GM21528 (cell line): Measurements from ENCODE around the gene KCNMB2.
"Not testable (repeated sequence)": the region's sequence is repeated elsewhere in the genome, so short reads cannot be mapped to it uniquely, and the experiment has no call there.

Experiments
- ATAC-seq: cut with Tn5 transposase; IDR thresholded peaks from one replicate; pipeline ENCODE4 v1.9.1; 2021; ENCODE audit warnings: mild to moderate bottlenecking, moderate library complexity; ENCODE audit not compliant: unreplicated experiment, low FRiP score

The KCNMB2 gene

GRCh38 chr3:178845420-178846118 is 309.3 kb downstream of the KCNMB2 start:
- no peak for ATAC-seq

GRCh38 chr3:178847190-178847589 is 311.0 kb downstream of the KCNMB2 start:
- no peak for ATAC-seq

- ATAC-seq, result no peak
Observed at GRCh38 chr3:178849199-178849910, 313.1 kb downstream of the KCNMB2 start.

DNA sequence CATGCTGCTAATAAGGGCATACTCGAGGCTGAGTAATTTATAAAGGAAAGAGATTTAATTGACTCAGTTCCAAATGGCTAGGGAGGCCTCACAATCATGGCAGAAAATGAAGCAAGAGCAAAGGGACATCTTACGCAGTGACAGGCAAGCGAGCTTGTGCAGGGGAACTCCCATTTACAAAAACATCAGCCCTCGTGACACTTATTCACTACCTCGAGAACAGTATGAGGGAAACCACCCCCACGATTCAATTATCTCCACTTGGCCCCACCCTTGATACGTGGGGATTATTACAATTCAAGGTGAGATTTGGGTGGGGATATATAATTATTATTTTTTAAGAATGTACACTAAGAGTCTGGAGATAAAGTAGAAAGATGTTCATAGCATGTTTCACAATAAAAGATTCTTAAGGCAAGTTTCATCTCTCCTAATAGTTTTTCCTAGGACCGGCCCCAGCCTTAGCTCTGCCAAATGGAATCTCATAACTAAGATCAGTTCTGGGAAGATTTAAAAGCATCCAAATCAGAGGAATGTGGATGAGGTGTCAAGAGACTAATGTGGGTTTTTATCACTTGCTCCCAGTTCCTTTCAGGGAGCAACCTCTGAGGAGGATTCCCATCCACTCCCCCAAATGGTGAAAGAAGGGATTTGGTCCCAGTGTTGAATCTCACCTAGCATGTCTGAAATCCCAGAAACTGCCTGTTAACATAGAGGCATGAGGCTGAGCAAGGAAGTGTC is 314.4 kb downstream of the KCNMB2 start:
- ATAC-seq, result no peak

DNA sequence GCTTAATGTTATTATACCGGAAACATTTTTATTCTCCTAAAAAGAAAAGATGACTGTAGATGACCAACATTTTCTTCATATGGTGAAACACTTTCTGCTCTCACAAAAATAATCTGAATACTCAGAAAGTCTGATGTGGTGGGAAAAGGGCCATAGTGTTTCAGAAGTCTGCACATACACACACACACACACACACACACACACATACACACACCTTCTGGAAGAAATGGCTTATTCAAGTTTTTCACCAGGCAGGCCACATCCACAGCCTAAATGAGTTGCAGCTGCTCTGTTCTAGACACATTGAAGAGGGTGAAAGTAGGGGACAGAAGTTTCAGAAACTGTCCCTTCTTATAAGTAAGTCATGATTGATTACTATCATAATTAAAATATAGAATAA is 315.3 kb downstream of the KCNMB2 start:
- ATAC-seq, result no peak

- ATAC-seq, result no peak
Observed at GRCh38 chr3:178856804-178857203, 320.6 kb downstream of the KCNMB2 start.

GRCh38 chr3:178859386-178859785 is 323.1 kb downstream of the KCNMB2 start:
- no peak for ATAC-seq

DNA sequence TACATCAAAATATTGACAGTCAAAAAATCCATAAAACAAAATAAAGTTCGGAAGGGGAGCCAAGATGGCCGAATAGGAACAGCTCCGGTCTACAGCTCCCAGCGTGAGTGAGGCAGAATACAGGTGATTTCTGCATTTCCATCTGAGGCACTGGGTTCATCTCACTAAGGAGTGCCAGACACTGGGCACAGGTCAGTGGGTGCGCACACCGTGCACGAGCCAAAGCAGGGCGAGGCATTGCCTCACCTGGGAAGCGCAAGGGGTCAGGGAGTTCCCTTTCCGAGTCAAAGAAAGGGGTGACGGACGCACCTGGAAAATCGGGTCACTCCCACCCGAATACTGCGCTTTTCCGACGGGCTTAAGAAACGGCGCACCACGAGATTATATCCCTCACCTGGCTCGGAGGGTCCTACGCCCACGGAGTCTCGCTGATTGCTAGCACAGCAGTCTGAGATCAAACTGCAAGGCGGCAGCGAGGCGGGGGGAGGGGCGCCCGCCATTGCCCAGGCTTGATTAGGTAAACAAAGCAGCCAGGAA is 323.7 kb downstream of the KCNMB2 start:
- ATAC-seq, result not testable (repeated sequence)

- ATAC-seq, result no peak
Observed at GRCh38 chr3:178868681-178869080, 332.4 kb downstream of the KCNMB2 start.

DNA sequence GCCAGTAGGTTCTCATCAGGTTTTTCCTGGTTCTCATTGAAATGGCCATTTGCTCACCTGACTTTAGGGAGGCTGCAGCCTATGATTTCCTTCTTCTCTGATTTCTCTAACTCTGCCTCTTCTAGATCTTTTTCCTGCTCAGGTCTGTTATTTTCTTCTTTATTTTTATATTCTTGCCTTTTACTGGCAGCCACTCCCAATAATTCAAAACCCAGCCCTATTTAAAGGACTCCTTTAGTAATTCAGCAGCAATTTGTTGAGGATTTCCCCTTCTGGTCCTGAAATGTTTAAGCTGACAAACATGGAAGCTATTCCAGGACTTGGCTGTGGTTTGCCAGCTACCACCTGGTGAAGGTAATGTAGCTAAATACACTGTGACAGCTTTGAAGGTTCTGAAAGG is 333.8 kb downstream of the KCNMB2 start:
- no peak for ATAC-seq

DNA sequence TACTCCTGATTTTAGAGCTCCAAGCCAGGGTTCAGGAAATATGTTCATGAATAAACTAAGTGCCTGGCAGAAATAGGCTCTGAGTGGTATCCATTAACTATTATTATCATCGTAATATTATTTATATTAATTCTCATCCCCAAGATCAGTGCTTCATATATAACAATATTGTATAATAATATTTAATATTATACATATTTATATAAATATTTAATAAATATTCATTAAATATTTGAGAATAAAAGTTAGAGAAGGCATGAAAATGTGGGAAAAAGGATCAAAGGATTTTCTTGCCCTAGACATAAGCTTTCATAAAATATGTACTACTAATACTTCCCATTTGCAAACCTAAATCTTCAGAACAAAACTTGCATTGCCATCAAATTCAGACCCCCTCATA is 338.9 kb downstream of the KCNMB2 start:
- no peak for ATAC-seq

GRCh38 chr3:178875836-178876235 is 339.6 kb downstream of the KCNMB2 start:
- no peak for ATAC-seq

DNA sequence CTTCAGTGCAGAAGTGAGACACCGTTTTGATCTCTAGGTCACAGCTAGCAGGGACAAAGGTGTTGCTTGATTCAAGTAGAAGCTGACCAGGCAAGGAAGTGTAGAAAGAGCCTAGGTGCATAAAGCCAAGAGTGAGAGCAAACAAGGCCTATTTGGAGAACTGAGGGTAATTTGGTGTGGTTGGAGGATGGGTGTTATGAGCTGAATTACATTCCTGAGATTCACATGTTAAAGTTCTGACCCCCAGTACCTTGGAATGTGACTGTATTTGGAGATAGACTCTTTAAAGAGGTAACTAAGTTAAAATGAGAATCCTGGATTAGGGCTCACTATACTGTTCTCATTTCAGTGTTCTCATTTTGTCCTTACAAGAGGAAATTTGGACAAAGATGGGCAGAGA is 344.0 kb downstream of the KCNMB2 start:
- ATAC-seq, result no peak
